H4 (cell line): ENCODE results near the gene GRHL1. TPM values are rescaled to one million over a fixed set of nuclear protein-coding genes. Genes with fewer than 3 reads are reported as not detected.

Experiments used
- DNase-seq: peaks from one replicate; pipeline ENCODE4 v3.0.0-alpha.2; 2015; ENCODE audit warnings: low spot score
- total RNA-seq: library from RNA; depleted of rRNA; stranded (reverse); fragments of >200 nt; shearing (Covaris generic); gene quantifications from 2 replicates; pipeline ENCODE4 v1.2.3, GENCODE V29; 2014

Gene GRHL1
- total RNA-seq, 1 experiment from 2014 or later, result 0.25 TPM

DNA sequence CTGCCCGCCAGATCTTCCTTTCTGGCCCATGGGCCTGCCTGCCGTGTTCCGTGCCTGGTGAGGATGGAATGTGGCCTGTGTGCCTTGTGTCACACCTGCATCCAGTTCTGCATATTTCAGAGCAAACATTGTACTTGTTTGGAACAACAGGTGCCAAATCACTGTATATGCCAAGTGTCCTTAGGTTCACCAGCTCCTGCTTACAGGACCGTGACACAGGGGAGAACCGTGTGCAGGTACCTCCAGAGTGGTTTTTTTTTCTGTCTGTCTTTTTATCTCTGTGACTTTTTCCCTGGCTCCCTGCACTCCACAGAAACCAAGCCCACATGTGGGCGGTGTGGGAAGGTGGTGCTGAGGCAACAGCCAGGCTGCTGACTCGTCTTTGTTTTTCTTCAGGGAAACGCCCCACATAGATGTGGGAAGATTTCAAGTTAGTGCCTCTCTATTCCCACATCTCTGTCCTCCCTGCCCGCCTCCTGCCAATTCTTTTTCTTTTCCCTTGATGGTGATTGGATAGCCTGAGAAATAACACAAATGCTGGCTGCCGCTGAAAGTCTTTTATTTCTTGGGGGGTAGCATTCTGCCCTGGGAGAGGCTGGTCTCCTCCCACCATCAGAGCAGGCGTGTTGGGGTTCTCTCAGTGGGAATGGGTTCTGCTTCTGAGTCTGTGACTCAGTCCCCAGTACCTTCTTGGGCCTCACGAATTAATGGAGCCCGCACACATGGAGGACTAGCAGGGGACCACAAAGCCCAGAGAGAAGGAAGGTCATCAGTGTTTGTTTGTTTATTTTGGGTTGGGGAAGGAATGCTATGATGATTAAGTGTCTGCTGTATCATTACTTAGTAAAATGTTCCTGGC lies 21.4 kb downstream of the GRHL1 start:
- peak; percentile 8 for DNase-seq

DNA sequence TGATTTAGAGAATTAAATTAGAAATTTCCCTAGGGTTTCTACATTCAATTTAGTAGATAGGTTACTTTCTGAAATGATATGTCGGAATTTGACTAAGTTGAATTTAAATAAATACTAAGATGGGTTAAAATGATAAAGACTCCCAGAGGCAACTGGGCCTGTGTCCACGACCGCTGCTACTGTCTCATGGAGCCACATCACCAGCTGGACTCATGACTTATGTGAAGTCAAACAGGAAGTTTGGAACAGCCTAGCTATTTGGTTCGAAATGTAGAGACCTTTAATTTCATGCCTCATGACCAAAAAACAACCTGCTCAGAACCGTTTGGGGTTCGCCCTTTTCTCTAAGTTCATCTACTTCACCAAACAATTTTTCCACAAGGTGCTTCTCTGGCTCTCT lies 22.2 kb downstream of the GRHL1 start:
- no peak for DNase-seq

DNA sequence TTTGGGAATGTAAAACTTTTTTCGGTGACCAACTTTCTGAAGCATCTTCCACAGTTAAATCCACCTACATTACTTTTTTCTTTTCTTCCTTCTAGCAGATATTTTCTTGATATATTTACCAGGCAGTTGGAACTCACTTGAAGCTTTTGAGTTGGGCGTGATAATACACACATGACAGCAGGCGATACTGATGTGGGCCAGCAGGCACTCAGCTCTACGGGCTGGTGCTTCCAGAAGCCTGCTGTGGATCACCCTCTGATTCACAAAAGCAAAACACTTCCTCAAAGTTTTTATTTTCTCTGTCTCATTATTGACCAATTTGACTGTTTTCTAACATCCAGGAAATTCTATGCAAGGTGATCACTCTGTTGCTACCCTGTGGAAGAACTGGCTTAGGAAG lies 22.9 kb downstream of the GRHL1 start:
- DNase-seq, result no peak

DNA sequence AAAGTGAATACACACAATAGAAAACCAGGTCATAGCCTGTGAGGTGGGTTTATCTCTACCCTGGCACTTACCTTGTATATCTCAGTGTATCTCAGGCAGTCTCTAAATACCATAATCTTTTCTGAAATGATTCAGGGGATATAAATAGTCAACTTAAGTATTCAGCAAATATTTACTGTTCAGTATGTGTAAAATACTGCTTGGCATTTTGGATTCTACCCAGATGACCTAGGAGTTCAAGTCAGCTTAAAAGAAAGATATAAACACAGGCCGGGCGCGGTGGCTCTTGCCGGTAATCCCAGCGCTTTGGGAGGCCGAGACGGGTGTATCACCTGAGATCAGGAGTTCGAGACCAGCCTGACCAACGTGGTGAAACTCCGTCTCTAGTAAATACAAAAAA lies 23.8 kb downstream of the GRHL1 start:
- DNase-seq, result peak; percentile 7

DNA sequence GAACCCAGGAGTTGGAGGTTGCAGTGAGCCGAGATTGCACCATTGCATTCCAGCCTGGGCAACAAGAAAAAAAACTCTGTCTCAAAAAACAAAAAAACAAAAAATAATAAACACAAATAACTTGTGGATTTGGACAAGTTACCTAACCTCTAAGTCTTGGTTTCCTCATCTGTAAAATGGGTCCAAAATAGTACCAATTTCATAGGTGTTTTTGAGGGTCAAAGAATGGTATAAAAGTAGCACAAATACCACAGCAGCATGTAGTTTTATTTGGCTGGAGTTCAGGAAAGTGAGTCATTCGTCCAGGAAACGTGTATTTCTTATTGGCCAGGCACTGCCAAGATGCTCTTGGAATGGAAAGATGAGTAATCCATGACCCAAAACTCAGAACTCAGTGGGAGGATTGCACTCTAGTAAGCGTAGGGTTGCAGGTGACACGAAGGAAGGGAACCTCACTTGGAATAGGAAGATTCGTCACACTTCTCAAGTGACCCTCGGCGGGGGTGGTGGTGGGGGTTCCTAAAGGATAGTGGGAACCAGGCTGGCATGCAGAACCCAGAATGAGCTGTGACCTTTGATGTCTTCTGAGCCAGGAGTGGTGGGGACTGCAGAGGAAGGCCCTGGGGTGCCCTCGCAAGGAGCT lies 24.4 kb downstream of the GRHL1 start:
- DNase-seq, result peak; percentile 87

DNA sequence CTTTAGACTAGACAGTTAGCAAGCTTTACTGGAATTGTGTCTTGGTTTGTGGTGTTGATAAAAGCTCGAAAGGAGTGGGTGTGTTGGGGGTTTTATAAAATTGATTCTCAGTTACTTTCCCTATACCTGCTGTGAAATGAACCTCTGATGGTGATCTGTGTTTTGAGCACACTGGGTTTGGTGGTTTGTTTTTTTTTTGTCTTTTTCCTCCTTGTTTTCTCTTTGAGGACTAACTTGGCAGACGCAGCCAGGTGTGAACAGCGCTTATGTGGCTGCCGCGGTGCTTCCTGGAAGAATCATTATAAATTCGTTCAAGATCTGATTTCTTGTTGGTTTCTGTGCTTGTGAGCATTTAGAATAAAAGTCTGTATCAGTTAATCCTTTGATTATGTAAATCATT lies 28.5 kb downstream of the GRHL1 start:
- DNase-seq, result no peak

DNA sequence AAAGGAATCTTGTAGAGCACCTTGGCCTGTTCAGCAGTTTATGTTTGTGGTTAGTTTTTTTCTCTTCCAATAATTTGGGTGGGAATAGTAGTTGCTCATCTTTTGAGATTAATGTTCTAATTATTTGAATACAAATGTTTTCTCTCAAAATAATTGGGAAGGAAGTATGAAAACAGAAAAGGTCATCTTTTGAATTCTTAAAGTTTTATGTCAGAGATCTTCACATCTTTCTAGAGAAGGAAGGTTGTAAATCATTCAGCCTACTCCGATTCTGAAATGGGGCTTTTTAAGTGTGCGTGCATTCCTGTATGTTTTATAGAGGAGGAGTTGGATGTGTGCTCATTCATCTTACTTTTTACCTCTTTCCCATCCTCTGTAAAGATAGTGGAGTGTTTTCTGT lies 29.0 kb downstream of the GRHL1 start:
- no peak for DNase-seq

DNA sequence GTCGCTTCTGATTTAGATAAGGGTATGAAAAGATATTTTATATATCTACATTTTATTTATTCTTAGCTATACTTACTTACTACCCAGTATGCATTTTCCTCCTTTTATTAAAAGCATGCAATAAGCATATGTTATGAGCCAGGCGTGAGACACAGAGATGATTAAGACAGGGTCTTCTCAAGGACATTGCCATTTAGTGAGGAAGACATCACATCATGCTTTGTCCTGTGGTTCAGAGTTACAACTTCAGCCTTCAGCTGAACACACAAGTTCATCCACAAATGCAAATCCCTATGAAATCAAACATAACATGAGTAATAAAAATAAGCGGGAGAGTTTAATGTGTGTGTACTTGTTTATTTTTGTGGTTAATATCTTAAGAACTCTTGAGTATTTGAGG lies 30.2 kb downstream of the GRHL1 start:
- no peak for DNase-seq

DNA sequence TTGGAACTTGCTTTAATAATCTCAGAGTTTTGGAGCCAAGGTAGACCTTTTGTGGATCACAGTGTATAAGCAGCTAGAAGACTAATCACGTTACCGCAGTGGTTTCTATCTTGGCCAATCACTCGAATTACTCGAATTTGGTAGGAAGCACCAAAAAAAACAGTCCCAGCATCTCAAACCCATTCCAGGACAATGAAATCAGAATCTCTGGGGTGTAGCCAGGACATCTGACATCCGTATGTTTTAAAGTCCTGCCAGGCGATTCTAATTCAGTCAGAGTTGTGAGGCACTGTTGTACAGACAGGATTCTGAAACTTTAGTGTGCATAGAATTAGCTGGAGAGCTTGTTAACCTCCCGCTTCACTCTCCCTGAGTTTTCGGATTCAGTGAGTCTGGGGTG lies 30.8 kb downstream of the GRHL1 start:
- no peak for DNase-seq

DNA sequence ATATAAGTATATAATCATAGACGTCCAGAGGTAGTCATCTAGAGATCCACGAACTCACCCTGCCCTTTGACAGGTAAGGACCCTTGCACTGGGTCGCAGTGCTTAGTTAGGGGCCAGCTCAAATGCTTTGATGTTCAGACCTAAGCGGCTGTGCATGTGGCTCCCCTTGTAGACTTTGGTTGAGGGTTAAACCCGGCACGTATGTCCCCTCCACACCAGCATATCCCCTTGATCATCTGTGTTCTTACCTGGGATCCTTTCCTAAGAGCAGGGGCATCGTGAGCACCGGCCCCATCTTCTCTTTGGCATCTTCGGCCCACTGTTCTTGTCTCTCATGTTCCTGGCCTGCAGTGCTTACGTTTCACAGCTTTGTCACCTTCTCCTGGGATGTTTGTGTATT lies 31.4 kb downstream of the GRHL1 start:
- DNase-seq, result no peak

DNA sequence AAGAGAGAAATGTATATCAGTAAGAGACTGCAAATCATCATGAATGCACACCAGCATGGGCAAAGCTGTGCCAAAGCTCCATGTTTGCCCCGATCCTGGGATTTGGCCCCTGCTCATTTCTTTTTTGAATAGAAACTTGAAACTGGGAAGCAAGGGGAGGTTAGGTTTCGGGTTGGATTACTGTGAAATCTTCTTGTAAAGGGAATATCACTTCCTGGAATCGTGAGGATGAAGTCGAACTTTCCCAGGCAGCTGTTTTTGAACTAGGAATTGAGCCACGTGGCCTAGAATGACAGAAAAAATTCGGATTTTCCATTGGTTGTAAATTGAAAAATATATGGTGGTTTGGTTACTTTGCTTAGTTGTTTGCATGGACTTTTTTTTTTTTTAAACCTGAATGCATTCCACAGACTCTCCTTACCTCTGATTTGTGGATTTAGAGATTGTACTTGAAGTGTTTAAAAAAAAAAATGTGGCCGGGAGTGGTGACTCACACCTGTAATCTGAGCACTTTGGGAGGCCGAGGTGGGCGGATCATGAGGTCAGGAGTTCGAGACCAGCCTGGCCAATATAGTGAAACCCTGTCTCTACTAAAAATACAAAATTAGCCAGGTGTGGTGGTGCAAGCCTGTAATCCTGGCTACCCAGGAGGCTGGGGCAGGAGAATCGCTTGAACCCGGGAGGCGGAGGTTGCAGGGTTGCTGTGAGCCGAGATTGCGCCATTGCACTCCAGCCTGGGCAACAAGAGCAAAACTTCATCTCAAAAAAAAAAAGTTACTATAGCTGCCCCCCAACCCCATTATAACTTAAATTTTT lies 32.1 kb downstream of the GRHL1 start:
- DNase-seq, result peak; percentile 18

DNA sequence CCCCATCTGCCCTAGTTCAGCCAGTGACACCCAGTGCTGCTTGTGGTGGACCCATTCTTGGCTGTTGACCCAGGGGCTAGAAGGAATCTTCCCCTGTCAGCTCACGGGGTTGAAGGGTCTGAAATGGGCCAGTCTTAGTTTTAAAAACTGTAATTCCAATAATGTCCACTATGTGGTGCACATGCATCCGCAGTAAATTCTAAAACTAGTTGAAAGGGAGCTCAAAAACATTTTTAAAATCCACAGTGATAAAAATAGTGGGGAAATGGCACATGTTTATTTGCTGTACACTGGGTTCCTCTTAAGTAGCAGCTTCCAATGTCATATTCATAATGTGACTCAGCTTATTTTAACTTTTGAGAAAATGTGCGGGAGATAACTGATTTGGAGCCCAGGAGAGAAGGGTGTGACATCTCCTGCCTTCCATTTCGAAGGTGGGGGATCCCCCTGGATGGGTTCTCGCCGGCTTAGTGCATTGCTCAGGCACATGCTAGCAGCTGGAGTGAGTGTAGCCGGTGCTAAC lies 32.8 kb downstream of the GRHL1 start:
- DNase-seq, result no peak

DNA sequence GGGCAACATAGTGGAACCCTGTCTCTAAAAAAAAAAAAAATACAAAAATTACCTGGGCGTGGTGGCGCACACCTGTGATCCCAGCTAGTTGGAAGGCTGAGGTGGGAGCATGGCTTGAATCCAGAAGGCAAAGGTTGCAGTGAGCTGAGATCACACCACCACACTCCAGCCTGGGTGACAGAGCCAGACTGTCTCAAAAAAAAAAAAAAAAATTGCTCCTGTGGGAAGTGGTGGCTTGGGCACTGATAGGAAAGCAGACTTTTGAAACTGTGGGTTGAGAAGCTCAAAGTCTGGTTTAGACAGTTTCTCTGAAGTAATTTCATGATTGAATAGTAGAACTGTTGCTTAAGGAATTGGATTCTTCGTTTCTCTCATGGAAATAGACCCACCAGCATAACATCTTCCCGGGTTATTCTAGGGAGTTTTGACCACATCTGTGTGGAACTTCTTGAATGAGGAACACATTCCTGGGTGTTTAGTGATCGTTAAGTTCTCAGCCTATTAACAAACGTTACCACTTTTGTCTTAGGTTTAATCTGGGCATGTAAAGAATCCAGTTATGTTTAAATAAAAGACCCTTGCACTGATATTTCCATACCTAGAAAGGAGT lies 33.5 kb downstream of the GRHL1 start:
- DNase-seq, result no peak

DNA sequence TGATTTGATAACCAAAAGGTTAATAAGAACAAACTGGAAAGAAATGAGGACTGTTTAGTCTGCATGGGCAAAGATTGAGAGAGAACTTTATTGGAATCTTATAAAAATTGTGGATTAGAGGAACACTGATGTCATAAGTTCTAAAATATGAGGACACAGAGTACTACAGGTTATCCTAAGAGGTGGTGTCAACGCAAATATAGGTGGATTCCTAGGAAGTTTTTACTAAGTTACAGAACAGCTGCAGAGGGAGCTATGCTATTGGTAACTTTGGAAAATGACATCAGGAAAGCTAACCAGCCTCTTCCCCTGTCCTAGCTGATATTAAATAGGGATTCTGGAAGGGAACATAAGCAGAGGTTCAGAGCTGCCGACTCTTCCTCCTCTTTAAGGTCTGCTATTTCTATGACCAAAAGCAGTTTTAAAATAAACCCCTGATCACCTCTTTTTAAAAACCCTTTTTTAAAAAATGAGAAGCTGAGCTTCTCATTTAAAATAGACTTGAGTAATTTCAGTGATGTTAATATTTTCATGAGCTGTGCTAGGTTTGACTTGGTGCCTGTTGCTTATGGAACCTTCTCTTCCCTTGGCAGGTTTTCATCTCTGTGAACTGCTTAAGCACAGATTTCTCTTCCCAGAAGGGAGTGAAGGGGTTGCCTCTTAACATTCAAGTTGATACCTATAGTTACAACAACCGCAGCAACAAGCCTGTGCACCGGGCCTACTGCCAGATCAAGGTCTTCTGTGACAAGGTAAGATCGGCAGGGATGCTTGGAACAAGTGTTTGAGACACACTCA lies 34.2 kb downstream of the GRHL1 start:
- DNase-seq, result no peak

DNA sequence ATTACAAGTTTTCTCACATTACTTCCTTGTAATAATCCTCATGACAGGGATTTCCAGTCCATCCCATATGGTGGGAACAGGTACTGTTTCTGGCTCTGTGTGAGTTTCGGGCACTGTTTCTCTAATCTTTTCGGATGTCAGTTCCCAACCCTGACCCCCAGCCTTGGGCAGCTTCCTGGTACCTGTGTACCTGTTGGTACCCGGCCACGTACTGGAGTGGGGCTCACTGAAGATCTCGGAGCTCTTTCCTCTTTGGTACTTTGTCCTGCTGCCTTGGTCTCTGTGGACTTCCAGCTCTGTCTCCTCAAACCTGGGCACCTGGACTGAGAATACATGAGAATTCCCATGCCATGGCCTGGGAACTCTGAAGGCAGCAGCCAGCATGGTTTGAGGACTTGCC lies 36.8 kb downstream of the GRHL1 start:
- no peak for DNase-seq

DNA sequence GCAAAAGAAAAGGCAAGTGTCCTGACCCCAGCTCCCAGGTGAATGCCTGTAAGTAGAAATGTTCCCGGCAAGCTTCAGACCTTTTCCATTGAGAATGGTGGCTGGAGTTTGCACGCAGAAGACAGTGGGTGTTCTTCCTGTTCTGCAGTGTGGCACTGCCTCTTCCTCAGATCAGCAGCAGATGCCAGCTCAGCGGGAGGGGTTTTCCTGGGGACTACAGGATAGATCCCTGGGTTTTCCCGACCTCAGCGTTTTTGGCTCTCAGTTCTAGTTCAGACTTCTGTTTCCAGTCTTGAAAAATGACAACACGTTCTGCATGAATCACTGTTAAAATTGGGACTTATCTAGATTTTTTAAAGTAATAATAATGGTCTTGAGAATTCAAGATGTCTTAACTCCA lies 39.2 kb downstream of the GRHL1 start:
- no peak for DNase-seq

DNA sequence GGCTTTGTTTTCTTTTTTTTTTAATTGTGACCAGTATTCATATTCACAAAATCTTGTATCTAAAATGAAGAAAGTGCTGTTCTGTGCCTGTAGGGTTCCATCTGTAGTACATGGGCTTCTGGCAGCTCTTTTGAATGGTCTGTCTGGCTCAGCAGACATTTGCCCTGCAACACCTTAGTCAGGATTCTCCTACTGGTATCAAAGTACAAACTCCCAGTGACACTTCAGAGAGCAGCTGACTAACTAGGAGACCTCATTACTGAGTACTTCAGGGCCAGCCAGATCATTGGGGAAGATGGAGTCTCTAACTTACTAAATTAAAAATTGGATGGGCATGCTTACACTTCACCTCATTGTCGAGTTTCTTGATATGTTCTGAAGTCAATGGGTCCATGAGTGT lies 39.7 kb downstream of the GRHL1 start:
- no peak for DNase-seq

DNA sequence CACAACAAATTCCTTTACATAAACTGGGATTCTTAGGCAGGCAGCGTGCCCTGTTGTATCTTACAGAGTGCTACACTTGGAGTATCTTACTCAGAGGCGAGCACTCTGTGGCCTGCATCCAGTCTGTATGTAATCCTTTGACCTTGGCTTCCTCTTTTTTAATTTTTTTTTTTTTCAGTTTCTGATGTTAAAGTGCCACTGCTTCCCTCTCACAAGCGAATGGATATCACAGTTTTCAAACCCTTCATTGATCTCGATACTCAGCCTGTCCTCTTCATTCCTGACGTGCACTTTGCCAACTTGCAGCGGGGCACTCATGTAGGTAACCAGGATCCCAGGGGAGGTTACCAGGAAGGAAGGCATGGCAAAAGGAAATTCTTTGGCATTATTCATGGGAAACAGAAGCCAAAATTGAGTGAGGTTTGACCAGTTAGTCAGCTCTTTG lies 40.4 kb downstream of the GRHL1 start:
- DNase-seq, result no peak

DNA sequence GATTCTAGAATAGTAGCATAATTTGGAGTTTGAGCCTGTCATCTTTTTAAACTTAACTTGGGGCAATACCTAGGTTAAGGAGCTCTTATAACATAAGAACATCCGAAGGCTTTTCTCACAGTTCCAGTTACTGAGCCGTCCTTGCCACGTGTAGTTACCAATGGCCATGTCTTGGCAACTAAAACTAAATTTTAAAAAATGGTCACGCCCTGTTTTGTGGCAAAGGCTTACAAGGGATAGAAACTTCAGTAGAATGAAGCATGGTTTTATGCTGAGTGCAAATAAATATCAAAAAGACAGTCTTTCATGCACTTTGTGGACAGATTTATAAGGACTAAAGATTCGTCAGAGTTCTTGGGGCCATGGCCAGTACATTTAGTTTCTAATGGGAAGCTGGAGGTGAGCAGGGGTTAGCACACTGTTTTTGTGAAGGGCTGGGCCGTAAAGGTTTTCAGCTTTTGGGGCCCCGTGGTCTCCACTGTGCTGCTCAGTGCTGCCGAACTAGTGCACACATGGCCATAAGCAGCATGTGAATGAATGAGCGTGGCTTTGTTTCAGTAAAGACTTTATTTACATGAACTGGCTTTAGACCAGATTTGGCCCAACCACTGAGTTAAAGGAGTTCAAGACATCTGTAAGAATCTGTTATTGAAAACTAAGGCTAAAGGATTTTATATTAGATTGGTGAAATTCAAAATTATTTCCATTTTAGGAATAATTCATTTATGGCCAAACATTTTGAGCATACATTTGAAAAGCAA lies 41.1 kb downstream of the GRHL1 start:
- no peak for DNase-seq

DNA sequence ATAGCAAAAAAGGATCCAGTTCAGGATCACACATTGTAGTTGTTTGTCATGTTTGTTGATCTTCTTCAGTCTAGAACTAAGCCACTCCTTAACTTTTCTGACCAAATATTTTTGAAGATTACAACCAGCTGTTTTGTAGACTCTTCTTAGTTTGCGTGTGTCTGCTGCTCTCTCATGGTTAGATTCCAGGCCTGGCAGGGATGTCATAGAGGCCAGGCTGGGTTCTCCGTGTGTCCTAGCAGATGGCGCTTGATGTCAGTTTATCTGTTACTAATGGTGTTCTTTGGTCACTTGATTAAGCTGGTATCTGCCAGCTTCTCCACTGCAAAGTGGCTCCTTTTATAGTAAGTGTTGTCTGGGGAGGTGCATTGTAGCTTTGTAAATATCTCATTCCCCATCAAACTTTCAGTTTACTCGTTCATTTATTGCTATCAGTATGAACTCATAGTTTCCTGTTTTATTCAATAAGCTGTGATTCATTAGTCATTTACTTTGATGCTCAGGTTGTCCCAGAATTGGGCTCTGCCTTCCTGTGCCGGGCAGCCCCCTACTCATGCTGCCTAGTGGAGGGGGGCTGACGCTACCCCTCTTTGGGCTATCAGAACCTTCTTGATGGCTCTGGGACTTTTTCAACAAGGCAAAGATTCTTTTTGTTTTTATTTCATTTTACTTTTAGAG lies 42.1 kb downstream of the GRHL1 start:
- DNase-seq, result no peak
